ENCODE data around the gene EPB41L4A.
"Not testable (repeated sequence)": the region's sequence is repeated elsewhere in the genome, so short reads cannot be mapped to it uniquely, and the experiment has no call there.

EPB41L4A gene

GRCh38 chr5:112221128-112221527 lies 197.9 kb downstream of the EPB41L4A start:
- H3K27me3 Mint-ChIP-seq, result peaks cover 14% of the 10 kb centered on the region
- H3K4me3 Mint-ChIP-seq, result no peak overlapping the region
- no peaks in the 10 kb centered on the region for H3K9me3 Mint-ChIP-seq
- no peaks in the 10 kb centered on the region for H3K4me1 Mint-ChIP-seq (ENCODE audit: low read depth)
- no peak for DNase-seq
- H3K27ac Mint-ChIP-seq, result no peak overlapping the region
- no peaks in the 10 kb centered on the region for H3K36me3 Mint-ChIP-seq (ENCODE audit: low read depth)

DNA sequence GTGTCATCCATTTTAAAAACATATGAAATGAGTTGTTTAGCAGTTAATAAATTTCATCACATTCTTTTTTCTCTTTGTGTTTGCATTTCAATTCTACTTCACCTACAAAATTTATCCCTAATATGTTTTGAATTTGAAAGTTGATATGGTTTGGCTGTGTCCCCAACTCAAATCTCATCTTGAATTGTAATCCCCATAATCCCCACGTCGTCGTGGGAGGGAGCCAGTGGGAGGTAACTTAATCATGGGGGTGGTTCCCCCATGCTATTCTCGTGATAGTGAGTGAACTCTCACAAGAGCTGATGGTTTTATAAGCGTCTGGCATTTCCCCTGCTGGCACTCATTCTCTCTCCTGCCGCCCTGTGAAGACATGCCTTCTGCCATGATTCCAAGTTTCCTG lies 200.1 kb downstream of the EPB41L4A start:
- no peak overlapping the region for H3K27ac Mint-ChIP-seq
- no peaks in the 10 kb centered on the region for H3K36me3 Mint-ChIP-seq (ENCODE audit: low read depth)
- H3K9me3 Mint-ChIP-seq, result no peaks in the 10 kb centered on the region
- H3K27me3 Mint-ChIP-seq, result peaks cover 26% of the 10 kb centered on the region
- DNase-seq, result no peak
- no peak overlapping the region for H3K4me3 Mint-ChIP-seq
- no peaks in the 10 kb centered on the region for H3K4me1 Mint-ChIP-seq (ENCODE audit: low read depth)

DNA sequence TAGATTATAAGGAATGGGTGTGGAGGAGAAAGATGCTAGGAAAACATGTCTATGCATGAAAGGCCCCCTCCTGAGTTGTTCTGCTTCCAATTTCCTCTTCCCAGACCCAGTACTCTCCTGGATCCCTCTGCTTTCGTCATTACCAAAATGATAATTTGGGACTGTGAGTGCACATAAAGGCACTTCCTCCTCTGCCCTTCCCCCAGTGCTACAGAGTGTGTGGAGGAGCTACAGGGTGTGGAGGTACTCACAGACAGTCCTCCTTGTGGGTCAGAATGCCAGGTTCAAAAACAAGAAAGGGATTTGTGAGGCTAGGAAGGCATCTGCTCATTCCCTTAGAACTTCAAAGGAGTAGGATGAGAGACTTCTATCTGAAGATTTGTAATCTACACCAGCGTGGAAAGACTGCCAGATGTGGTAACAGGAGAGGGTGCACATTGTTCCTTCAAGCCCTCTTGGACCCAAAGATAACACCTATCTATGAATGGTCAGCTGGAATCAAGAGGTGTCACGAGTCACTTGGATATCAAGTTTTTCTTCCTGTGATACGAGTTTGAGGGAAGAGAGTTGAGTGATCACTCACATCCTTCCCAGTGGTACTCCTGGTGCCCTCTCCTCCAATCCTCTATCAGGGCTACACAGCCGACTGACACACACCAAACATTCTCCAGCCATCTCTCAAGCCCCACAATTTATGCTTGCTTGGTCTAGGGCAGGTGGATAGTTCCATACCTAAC lies 201.1 kb downstream of the EPB41L4A start:
- no peak overlapping the region for H3K4me3 Mint-ChIP-seq
- H3K36me3 Mint-ChIP-seq (ENCODE audit: low read depth), result no peaks in the 10 kb centered on the region
- H3K27ac Mint-ChIP-seq, result no peak overlapping the region
- H3K4me1 Mint-ChIP-seq (ENCODE audit: low read depth), result no peaks in the 10 kb centered on the region
- H3K9me3 Mint-ChIP-seq, result no peaks in the 10 kb centered on the region
- no peak for DNase-seq
- H3K27me3 Mint-ChIP-seq, result peaks cover 22% of the 10 kb centered on the region

DNA sequence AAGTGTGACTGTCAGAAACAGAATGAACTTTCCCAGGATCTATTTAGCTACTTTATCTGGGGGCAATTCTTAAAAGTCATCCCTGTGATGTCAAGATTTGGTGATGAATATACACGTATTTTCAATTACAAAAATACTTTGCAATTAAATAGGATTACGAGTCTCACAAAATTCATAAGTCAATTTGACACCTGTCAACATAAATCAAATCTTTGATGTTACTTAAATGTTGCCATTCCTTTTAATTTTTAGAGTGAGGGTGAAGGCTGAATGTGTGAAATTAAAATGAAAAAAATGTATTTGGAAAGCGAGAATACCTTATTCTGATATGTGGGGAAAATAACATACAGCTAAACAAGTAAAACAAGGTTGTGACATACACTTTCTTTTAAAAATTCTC lies 202.9 kb downstream of the EPB41L4A start:
- Mint-ChIP-seq H3K36me3 (ENCODE audit: low read depth) (no peaks in the 10 kb centered on the region), H3K4me3 (no peak overlapping the region), H3K9me3 (no peaks in the 10 kb centered on the region), H3K27me3 (peaks cover 22% of the 10 kb centered on the region), H3K27ac (no peak overlapping the region), H3K4me1 (ENCODE audit: low read depth) (no peaks in the 10 kb centered on the region)
- no peak for DNase-seq

DNA sequence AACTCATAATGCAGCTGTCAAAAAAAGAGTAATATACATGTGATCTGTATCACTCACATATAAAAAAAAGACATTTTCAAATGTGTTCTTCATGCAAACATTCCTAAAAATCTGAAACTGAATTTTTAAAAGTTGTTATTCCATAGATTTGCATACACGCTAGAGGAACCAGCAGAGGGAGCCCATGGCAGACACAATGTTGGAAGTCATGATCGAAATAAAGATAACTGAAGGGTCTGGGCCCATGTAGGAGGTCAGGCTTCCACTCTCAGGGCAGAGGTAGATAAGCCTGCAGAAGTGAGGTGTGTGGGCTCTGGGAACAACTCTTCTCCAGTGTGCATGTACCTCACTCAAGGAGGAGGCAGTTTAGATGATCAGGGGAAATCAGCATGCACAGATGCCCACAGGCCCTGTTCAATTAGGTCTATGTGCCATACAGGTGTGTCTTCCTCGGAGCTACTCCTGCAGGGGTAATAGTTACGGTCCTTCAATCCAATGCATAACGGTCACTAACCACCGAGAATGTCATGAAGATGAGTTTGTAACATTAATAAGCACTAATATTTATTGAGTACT lies 208.6 kb downstream of the EPB41L4A start:
- peaks cover 1% of the 10 kb centered on the region for H3K4me1 Mint-ChIP-seq (ENCODE audit: low read depth)
- peaks cover 38% of the 10 kb centered on the region for H3K27me3 Mint-ChIP-seq
- no peaks in the 10 kb centered on the region for H3K36me3 Mint-ChIP-seq (ENCODE audit: low read depth)
- H3K27ac Mint-ChIP-seq, result no peak overlapping the region
- H3K9me3 Mint-ChIP-seq, result no peaks in the 10 kb centered on the region
- DNase-seq, result no peak
- no peak overlapping the region for H3K4me3 Mint-ChIP-seq

GRCh38 chr5:112208699-112209615 lies 210.1 kb downstream of the EPB41L4A start:
- Mint-ChIP-seq H3K4me3 (no peak overlapping the region), H3K27ac (no peak overlapping the region), H3K36me3 (ENCODE audit: low read depth) (no peaks in the 10 kb centered on the region), H3K27me3 (peaks cover 37% of the 10 kb centered on the region), H3K4me1 (ENCODE audit: low read depth) (peaks cover 1% of the 10 kb centered on the region), H3K9me3 (no peaks in the 10 kb centered on the region)
- no peak for DNase-seq

DNA sequence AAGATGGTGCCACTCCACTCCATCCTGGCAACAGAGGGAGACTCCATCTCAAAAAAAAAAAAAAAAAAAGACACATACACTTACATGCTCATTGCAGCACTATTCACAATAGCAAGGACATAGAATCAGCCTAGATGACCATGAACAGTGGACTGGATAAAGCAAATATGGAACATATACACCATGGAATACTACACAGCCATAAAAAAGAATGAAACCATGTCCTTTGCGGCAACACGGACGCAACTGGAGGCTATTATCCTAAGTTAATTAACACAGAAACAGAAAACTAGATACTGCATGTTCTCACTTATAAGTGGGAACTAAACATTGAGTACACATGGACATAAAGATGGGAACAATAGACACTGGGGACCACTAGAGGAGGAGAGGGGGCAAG lies 210.9 kb downstream of the EPB41L4A start:
- peaks cover 39% of the 10 kb centered on the region for H3K27me3 Mint-ChIP-seq
- not testable (repeated sequence) for H3K27ac Mint-ChIP-seq; H3K4me3 Mint-ChIP-seq; H3K36me3 Mint-ChIP-seq (ENCODE audit: low read depth); DNase-seq; H3K9me3 Mint-ChIP-seq; H3K4me1 Mint-ChIP-seq (ENCODE audit: low read depth)

- Mint-ChIP-seq H3K9me3 (no peaks in the 10 kb centered on the region), H3K27me3 (peaks cover 55% of the 10 kb centered on the region), H3K4me1 (ENCODE audit: low read depth) (peaks cover 2% of the 10 kb centered on the region), H3K27ac (no peak overlapping the region), H3K4me3 (no peak overlapping the region), H3K36me3 (ENCODE audit: low read depth) (no peaks in the 10 kb centered on the region)
- no peak for DNase-seq
These were observed 213.2 kb downstream of the EPB41L4A start for GRCh38 chr5:112205846-112206245.

GRCh38 chr5:112203229-112203628 lies 215.8 kb downstream of the EPB41L4A start:
- peaks cover 65% of the 10 kb centered on the region for H3K27me3 Mint-ChIP-seq
- peaks cover 1% of the 10 kb centered on the region for H3K4me1 Mint-ChIP-seq (ENCODE audit: low read depth)
- H3K36me3 Mint-ChIP-seq (ENCODE audit: low read depth), result no peaks in the 10 kb centered on the region
- H3K4me3 Mint-ChIP-seq, result no peak overlapping the region
- no peaks in the 10 kb centered on the region for H3K9me3 Mint-ChIP-seq
- no peak overlapping the region for H3K27ac Mint-ChIP-seq
- DNase-seq, result no peak

GRCh38 chr5:112202694-112203093 lies 216.4 kb downstream of the EPB41L4A start:
- Mint-ChIP-seq H3K4me1 (ENCODE audit: low read depth) (peaks cover 1% of the 10 kb centered on the region), H3K36me3 (ENCODE audit: low read depth) (no peaks in the 10 kb centered on the region), H3K4me3 (no peak overlapping the region), H3K27me3 (peaks cover 63% of the 10 kb centered on the region), H3K9me3 (no peaks in the 10 kb centered on the region), H3K27ac (no peak overlapping the region)
- DNase-seq, result no peak

GRCh38 chr5:112201141-112201540 lies 217.9 kb downstream of the EPB41L4A start:
- H3K4me3 Mint-ChIP-seq, result no peak overlapping the region
- DNase-seq, result no peak
- H3K27ac Mint-ChIP-seq, result no peak overlapping the region
- H3K36me3 Mint-ChIP-seq (ENCODE audit: low read depth), result no peaks in the 10 kb centered on the region
- H3K27me3 Mint-ChIP-seq, result peaks cover 49% of the 10 kb centered on the region
- H3K9me3 Mint-ChIP-seq, result no peaks in the 10 kb centered on the region
- peaks cover 1% of the 10 kb centered on the region for H3K4me1 Mint-ChIP-seq (ENCODE audit: low read depth)

DNA sequence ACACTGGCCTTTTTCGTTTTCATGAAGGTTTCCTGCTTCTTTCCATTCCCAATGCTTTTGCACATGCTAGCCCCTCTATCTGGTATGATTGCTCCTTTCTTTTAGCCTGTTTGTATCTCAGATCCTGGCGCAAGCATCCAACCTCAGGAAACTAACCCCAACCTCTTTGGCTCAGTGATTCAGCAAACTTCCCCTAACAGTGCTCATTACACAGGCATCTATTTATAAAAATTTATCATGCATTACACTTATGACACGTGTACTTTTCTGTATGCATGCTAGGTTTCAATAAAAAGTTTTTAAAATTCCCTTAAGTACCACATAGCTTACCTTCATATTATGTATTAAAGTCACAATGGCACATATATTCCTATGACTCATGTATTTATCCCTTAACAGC lies 218.9 kb downstream of the EPB41L4A start:
- H3K27ac Mint-ChIP-seq, result no peak overlapping the region
- no peak overlapping the region for H3K4me3 Mint-ChIP-seq
- no peaks in the 10 kb centered on the region for H3K36me3 Mint-ChIP-seq (ENCODE audit: low read depth)
- DNase-seq, result no peak
- peaks cover 1% of the 10 kb centered on the region for H3K4me1 Mint-ChIP-seq (ENCODE audit: low read depth)
- H3K27me3 Mint-ChIP-seq, result peaks cover 41% of the 10 kb centered on the region
- no peaks in the 10 kb centered on the region for H3K9me3 Mint-ChIP-seq

DNA sequence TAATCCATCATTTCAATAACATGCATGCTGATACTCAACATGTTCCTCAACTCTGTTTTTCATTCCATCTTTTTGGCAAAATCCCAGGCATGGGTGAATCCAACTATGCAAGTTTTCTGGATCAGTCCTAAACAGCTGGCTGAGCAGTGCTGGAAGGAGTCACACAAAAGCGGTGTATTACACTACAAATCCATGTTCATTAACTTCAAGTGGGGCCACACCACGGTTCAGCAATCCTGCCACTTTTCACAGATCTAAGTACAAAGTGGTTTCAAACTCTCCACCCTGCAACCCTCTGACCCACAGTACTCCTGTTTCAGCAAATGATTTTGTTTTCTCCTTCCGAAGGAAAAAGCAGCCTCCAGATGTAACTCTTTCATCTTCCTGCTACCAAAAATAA lies 222.5 kb downstream of the EPB41L4A start:
- H3K9me3 Mint-ChIP-seq, result no peaks in the 10 kb centered on the region
- no peak overlapping the region for H3K27ac Mint-ChIP-seq
- peaks cover 26% of the 10 kb centered on the region for H3K27me3 Mint-ChIP-seq
- H3K36me3 Mint-ChIP-seq (ENCODE audit: low read depth), result no peaks in the 10 kb centered on the region
- DNase-seq, result no peak
- H3K4me1 Mint-ChIP-seq (ENCODE audit: low read depth), result no peaks in the 10 kb centered on the region
- no peak overlapping the region for H3K4me3 Mint-ChIP-seq

GRCh38 chr5:112195924-112196323 lies 223.2 kb downstream of the EPB41L4A start:
- Mint-ChIP-seq H3K4me1 (ENCODE audit: low read depth) (no peaks in the 10 kb centered on the region), H3K36me3 (ENCODE audit: low read depth) (no peaks in the 10 kb centered on the region), H3K27ac (no peak overlapping the region), H3K4me3 (no peak overlapping the region), H3K9me3 (no peaks in the 10 kb centered on the region), H3K27me3 (peaks cover 24% of the 10 kb centered on the region)
- no peak for DNase-seq

DNA sequence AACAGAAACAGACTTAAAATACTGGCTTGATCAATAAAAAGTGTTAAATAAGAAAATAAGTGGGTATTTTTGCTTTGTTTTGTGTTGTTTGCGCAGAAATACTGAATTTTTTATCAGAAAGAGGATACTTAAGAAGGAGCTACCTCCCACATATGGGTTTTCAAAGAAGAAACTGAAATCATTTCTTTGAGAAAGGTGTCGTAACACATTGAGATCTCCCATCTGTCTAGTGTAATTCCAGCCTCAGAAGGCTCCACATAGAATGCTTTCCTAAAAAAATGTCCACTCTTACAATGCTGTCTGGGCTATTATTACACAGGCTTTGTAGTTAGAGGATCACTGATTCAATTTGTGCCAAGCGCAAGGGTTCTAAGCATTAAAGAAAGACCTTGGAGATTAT lies 226.2 kb downstream of the EPB41L4A start:
- Mint-ChIP-seq H3K9me3 (no peaks in the 10 kb centered on the region), H3K36me3 (ENCODE audit: low read depth) (no peaks in the 10 kb centered on the region), H3K27me3 (peaks cover 29% of the 10 kb centered on the region), H3K4me3 (no peak overlapping the region), H3K27ac (no peak overlapping the region), H3K4me1 (ENCODE audit: low read depth) (peaks cover 2% of the 10 kb centered on the region)
- DNase-seq, result no peak

All from activated T-cell treated with anti-CD3 and anti-CD28 coated beads, Interleukin-2, amount 50 U/mL, for 24 hours (primary cell).